Motor neuron (in vitro differentiated cells): ENCODE data around the gene MAP2K2. TPM values are rescaled to one million over a fixed set of nuclear protein-coding genes. Genes with fewer than 3 reads are reported as not detected.

Experiments
- ATAC-seq, 8 experiments: fragments of 200-7000 bp; cut with Tn5 transposase; replicated peaks in 6 of 8; 2 replicates each; pipeline ENCODE4 v1.8.0; 2021; ENCODE audit warnings: mild to moderate bottlenecking in 8 of 8, moderate library complexity in 8 of 8
- H3K27ac ChIP-seq, 2 donors: fragments of 250-450 bp; sonication (Bioruptor Pico); 2 replicates each; pipeline ENCODE4 v1.9.0; 2021; ENCODE audit warnings: antibody characterized with exemption in 2 of 2, mild to moderate bottlenecking in 2 of 2, moderate library complexity in 1 of 2
- H3K4me1 ChIP-seq, 2 donors: fragments of 250-450 bp; sonication (Bioruptor Pico); replicated peaks in 1 of 2; 2 replicates each; pipeline ENCODE4 v1.6.1; 2021; ENCODE audit warnings: antibody characterized with exemption in 2 of 2, mild to moderate bottlenecking in 2 of 2, moderate library complexity in 1 of 2
- H3K4me3 ChIP-seq, 5 donors: fragments of 250-450 bp; sonication (Bioruptor Pico); 2 replicates each; pipeline ENCODE4 v1.9.0; 2021; ENCODE audit warnings: antibody characterized with exemption in 5 of 5, mild to moderate bottlenecking in 5 of 5, moderate library complexity in 4 of 5
- WGBS, 10 experiments: fragments of 450-650 bp; shearing (Covaris generic); methylation state at CpG; one replicate each; pipeline ENCODE4 v1.0.0; 2022; 5-methylcytosine and 5-hydroxymethylcytosine counted together
- in situ Hi-C, 9 experiments: fragments of 400-800 bp; cut with MboI; loops; one replicate each; pipeline ENCODE4 v1.15.0; 2021; ENCODE audit warnings: low sequenced_read_pairs in 9 of 9, low pct_unique_long_range_greater_than_20kb in 2 of 9; ENCODE audit not compliant: unreplicated experiment in 9 of 9
- total RNA-seq, 8 experiments: library from RNA; unstranded; fragments of 300-600 nt; gene quantifications; 2 replicates each; pipeline versions ENCODE4 v1.2.3 to v1.2.4, GENCODE V29; 2022

MAP2K2 gene
- total RNA-seq, 8 experiments from 2014 or later = 77.0 to 159 (median 99.6) TPM

DNA sequence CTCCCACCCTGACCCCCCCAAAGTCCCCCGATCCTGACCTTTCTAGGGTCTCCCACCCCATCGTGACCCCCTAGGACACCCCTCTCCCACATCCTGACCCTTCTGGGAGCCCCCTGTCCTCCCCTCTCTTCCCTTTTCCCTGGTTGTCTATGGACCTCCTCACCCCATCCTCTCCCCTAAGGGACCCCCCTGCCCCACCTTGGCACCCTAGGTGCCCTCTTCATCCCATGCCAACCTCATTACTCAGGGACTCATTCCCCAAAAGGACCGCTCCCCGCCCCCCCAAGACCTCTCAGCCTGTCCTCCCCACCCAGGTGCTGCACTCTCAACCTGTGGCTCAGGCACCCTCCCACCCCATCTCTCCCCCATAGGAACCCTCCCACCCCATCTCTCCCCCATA, 2.1 kb downstream of the MAP2K2 start:
- WGBS, 10 experiments = no CpG with 5 or more reads among the region's 4 CpGs
- Histone ChIP-seq H3K27ac (no peak overlapping the region), H3K4me3 (no peak overlapping the region)

GRCh38 chr19:4121273-4121612, 2.7 kb downstream of the MAP2K2 start:
- ATAC-seq = no peak
- Histone ChIP-seq H3K27ac (no peak overlapping the region), H3K4me3 (no peak overlapping the region), H3K4me1 (peaks cover 6 to 8% of the 10 kb centered on the region in 2 donors)
- no CpG with 5 or more reads among the region's 5 CpGs for WGBS, 10 experiments
- in situ Hi-C loops = no loop called here

More for the DNA sequence above, 2.1 kb downstream of the MAP2K2 start:
- no peak for ATAC-seq
- peaks cover 6 to 8% of the 10 kb centered on the region in 2 donors for H3K4me1 ChIP-seq
- in situ Hi-C loops = no loop called here

- no peak overlapping the region for H3K27ac ChIP-seq
- in situ Hi-C loops = no loop called here
- peak in 2 of 8 experiments; percentile 6 to 11 for ATAC-seq
- 72 to 100% (median 90%) methylated on average over 1 to 5 of the region's 21 CpGs; no CpG with 5 or more reads in 4 of the 10 experiments for WGBS, 10 experiments
- peaks cover 6 to 8% of the 10 kb centered on the region in 2 donors for H3K4me1 ChIP-seq
- H3K4me3 ChIP-seq = no peak overlapping the region
These were observed 3.2 kb downstream of the MAP2K2 start for GRCh38 chr19:4120559-4121272.

DNA sequence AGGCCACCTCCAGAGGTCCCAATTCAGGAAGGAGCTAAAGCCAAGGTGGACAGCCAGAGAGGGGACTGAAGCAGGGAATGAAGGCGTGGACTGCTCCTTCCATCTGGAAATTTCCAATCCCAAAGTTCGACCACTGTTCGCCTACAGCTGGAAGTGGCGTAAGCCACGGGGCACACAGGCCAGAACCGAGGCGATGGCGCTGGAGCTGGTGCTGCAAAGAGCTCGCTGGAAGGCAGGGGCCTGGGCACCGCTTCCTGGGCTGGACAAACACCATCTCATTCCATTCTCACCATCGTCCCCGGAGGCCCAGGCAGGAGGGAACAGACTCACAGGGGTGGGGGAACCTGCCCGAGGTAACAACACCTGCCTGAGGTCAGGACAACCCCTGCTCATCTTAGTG, 4.2 kb downstream of the MAP2K2 start:
- in situ Hi-C loops = no loop called here

DNA sequence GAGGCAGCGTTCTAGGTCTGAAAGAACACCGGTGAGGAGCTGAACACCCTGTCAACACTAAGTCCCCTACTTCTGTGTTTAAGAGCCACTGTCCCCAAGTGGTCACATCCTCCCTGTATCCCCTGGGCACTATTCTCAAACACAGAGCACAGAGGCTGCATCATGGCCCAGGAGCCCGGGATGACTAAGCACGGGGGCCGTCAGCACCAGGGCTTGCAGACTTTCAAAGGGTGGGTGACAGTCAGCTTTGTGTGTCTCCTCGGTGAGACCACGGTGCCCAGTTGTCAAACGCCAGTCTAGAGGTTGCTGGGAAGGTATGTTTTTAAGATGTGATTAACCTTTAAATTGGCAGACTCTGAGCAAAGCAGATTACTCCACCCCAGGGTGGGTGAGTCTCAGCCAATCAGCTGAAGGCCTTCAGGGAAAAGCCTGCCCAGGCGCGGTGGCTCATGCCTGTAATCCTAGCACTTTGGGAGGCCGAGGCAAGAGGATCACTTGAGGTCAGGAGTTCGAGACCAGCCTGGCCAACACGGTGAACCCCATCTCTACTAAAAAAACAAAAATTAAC, 8.0 kb downstream of the MAP2K2 start:
- in situ Hi-C loops = no loop called here
- 96 to 100% (median 98%) methylated on average over 1 to 4 of the region's 13 CpGs; no CpG with 5 or more reads in 6 of the 10 experiments for WGBS, 10 experiments
- Histone ChIP-seq H3K4me3 (no peak overlapping the region), H3K4me1 (no peaks in the 10 kb centered on the region), H3K27ac (no peak overlapping the region)
- ATAC-seq = no peak

More for the DNA sequence above, 4.2 kb downstream of the MAP2K2 start:
- WGBS, 10 experiments = 88 to 93% (median 92%) methylated on average over 2 to 8 of the region's 13 CpGs; no CpG with 5 or more reads in 5 of the 10 experiments
- Histone ChIP-seq H3K27ac (no peak overlapping the region), H3K4me3 (no peak overlapping the region), H3K4me1 (peaks cover 6 to 8% of the 10 kb centered on the region in 2 donors)
- ATAC-seq = no peak

- Histone ChIP-seq H3K27ac (no peak overlapping the region), H3K4me3 (no peak overlapping the region), H3K4me1 (no peaks in the 10 kb centered on the region)
- in situ Hi-C loops = no loop called here
- 25 to 100% (median 89%) methylated on average over 2 to 10 of the region's 27 CpGs; no CpG with 5 or more reads in 1 of the 10 experiments for WGBS, 10 experiments
- ATAC-seq = no peak
These were observed 8.7 kb downstream of the MAP2K2 start for GRCh38 chr19:4115050-4115817.

- Histone ChIP-seq H3K27ac (no peak overlapping the region), H3K4me3 (no peak overlapping the region), H3K4me1 (no peaks in the 10 kb centered on the region)
- 67 to 100% (median 94%) methylated on average over 1 to 13 of the region's 19 CpGs; no CpG with 5 or more reads in 3 of the 10 experiments for WGBS, 10 experiments
- in situ Hi-C loops = no loop called here
- ATAC-seq = no peak
These were observed 9.7 kb downstream of the MAP2K2 start for GRCh38 chr19:4114181-4114580.

- peak in 4 of 8 experiments; percentile 6 to 61 (median 29) for ATAC-seq
- 50 to 100% (median 90%) methylated on average over 1 to 4 of the region's 22 CpGs; no CpG with 5 or more reads in 5 of the 10 experiments for WGBS, 10 experiments
- H3K27ac ChIP-seq = no peak overlapping the region
- no peak overlapping the region for H3K4me3 ChIP-seq
- H3K4me1 ChIP-seq = no peaks in the 10 kb centered on the region
- in situ Hi-C loops = no loop called here
These were observed 10.4 kb downstream of the MAP2K2 start for GRCh38 chr19:4113398-4114088.

- Histone ChIP-seq H3K27ac (no peak overlapping the region), H3K4me3 (no peak overlapping the region), H3K4me1 (no peaks in the 10 kb centered on the region)
- ATAC-seq = peak in 3 of 8 experiments; percentile 12 to 26 (median 20)
- in situ Hi-C loops = no loop called here
- WGBS, 10 experiments = no CpG with 5 or more reads among the region's 17 CpGs
These were observed 11.6 kb downstream of the MAP2K2 start for GRCh38 chr19:4112367-4112766.

DNA sequence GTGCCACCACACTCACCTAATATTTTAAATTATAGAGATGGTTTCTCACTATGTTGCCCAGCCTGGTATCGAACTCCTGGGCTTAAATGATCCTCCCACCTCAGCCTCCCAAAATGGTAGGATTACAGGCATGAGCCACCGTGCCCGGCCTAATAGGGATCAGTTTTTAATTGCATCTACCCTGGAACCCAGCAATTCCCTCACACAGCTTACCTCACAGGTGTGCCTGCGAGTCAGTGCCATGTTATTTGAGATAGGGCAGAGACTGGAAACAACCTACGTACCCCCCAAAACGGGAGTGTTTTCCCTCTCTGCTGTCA, 14.3 kb downstream of the MAP2K2 start:
- H3K4me1 ChIP-seq = no peaks in the 10 kb centered on the region
- 94 to 100% (median 100%) methylated on average over 1 to 3 of the region's 6 CpGs; no CpG with 5 or more reads in 4 of the 10 experiments for WGBS, 10 experiments
- in situ Hi-C loops = no loop called here
- ATAC-seq = no peak
- no peak overlapping the region for H3K4me3 ChIP-seq
- no peak overlapping the region for H3K27ac ChIP-seq

- ATAC-seq = no peak
- Histone ChIP-seq H3K27ac (no peak overlapping the region), H3K4me1 (no peaks in the 10 kb centered on the region), H3K4me3 (no peak overlapping the region)
- WGBS, 10 experiments = 78 to 100% (median 92%) methylated on average over 1 to 8 of the region's 35 CpGs; no CpG with 5 or more reads in 3 of the 10 experiments
- in situ Hi-C loops = no loop called here
These were observed 14.9 kb downstream of the MAP2K2 start for GRCh38 chr19:4108767-4109625.

DNA sequence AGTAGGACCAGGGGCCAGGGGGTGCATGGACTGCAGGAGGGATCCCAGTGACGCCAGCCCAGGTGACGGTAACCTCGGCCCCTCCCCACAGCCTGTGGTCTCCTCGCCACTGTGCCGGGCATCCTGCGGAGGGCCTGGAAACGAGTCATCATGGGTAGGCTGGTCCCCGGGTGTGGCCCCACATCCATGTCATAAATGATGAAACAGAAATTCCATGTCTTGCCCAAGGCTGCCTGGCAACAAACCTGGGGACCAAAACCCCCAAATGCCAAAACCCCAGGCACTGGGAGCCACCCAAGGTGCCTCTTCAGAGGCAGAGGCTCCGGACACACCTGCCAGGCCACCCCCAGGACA, 20.9 kb downstream of the MAP2K2 start:
- ATAC-seq = peak in 3 of 8 experiments; percentile 19 to 65 (median 38)
- no peaks in the 10 kb centered on the region for H3K4me1 ChIP-seq
- H3K4me3 ChIP-seq = no peak overlapping the region
- 86 to 93% methylated on average over 3 to 4 of the region's 9 CpGs; no CpG with 5 or more reads in 8 of the 10 experiments for WGBS, 10 experiments
- no peak overlapping the region for H3K27ac ChIP-seq
- in situ Hi-C loops = no loop called here
